ENCODE results near the gene ZCWPW1.

The ZCWPW1 gene

DNA sequence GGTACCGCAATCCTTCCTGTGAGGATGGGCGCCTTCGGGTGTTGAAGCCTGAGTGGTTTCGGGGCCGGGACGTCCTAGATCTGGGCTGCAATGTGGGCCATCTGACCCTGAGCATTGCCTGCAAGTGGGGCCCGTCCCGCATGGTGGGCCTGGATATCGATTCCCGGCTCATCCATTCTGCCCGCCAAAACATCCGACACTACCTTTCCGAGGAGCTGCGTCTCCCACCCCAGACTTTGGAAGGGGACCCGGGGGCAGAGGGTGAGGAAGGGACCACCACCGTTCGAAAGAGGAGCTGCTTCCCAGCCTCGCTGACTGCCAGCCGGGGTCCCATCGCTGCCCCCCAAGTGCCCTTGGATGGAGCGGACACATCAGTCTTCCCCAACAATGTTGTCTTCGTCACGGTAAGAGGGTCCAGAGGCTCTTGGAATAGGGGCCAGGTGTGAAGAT lies 2.8 kb upstream of the ZCWPW1 start:
- no peak for DNase-seq

DNA sequence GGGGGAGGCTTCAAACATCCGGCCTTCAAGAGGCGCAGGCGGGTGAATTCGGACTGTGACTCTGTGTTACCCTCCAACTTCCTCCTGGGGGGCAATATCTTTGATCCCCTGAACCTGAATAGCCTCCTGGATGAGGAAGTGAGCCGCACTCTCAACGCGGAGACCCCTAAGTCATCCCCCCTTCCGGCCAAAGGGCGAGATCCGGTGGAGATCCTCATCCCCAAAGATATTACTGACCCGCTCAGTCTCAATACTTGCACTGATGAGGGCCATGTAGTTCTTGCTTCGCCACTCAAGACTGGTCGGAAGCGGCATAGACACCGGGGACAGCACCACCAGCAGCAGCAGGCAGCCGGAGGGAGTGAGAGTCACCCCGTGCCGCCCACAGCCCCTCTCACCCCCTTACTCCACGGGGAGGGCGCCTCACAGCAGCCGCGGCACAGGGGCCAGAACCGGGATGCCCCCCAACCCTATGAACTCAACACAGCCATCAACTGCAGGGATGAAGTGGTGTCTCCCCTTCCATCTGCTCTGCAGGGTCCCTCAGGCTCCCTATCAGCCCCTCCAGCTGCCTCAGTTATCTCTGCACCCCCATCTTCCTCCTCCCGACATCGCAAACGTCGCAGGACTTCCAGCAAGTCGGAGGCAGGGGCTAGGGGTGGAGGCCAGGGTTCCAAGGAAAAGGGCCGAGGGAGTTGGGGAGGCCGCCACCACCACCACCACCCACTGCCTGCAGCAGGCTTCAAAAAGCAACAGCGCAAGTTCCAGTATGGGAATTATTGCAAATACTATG lies 2.2 kb upstream of the ZCWPW1 start:
- peak in 3 of 5 experiments; percentile 35 to 71 (median 37) for DNase-seq

DNA sequence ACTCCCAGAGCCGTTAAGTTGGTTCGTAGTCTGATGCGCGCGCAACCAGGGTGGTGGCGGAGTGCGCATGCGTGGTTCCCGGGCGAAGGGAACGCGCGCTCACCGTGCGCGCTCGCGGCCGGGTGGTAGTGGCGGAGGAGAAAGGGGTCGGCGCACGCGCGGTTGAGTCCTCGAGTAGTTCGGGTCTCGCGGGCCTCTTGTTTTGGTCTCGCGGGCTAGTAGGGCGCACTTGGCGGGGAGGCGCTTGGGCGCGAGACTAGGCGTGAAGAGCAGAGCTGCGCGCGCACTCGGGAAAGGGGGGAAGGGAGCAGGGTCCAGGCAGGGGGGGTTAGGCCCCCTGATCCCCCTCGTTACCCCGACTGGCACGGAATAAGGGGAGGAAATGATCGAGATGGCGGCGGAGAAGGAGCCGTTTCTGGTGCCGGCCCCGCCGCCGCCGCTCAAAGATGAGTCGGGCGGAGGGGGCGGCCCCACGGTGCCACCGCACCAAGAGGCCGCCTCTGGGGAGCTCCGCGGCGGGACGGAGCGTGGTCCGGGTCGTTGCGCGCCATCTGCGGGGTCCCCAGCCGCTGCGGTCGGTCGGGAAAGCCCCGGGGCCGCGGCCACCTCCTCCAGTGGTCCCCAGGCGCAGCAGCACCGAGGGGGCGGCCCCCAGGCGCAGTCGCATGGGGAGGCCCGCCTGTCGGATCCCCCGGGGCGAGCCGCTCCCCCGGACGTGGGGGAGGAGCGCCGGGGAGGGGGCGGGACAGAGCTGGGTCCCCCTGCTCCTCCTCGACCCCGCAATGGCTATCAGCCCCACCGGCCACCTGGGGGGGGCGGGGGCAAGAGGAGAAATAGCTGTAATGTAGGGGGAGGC lies 1.4 kb upstream of the ZCWPW1 start, which contains the start of gene MEPCE:
TSS of gene MEPCE (plus strand) at position 195 of the 856 bp plus-strand sequence. CDS start at position 383, 188 bp downstream.
- DNase-seq = peak; percentile 92 to 97 (median 94)

DNA sequence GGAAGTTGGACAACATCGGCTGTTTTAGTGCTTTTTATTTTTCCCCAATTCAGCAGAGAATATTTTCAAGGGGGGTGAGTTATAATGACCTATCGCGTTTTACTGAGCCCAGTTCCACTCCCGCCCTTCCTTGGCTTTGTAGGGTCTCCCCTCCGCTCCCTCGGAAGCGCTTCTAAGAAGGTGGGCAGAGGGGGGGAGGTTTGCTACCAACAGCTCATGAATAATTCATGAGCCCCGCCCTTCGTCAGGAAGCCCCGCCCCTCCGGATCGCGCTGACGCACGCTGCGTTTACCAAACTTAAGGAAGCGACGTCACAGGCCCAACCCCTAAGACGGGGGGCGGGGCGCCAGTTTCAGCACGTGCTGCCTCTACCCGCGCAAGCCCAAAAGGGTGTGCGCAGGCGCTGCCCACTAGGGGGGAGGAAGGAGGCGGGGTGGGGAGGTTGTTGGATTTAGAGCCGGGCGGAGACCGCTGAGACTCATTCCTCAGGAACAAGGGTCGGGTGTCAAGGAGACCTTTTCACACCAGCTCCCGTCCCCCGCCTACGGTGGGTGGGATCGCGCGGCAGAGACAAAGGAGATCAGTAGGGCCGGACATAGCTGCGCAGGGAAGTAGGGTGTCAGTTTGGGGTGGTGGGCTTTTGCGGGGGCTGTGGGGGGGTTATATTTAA lies 599 bp upstream of the ZCWPW1 start:
- peak; percentile 99 to 100 (median 100) for DNase-seq

DNA sequence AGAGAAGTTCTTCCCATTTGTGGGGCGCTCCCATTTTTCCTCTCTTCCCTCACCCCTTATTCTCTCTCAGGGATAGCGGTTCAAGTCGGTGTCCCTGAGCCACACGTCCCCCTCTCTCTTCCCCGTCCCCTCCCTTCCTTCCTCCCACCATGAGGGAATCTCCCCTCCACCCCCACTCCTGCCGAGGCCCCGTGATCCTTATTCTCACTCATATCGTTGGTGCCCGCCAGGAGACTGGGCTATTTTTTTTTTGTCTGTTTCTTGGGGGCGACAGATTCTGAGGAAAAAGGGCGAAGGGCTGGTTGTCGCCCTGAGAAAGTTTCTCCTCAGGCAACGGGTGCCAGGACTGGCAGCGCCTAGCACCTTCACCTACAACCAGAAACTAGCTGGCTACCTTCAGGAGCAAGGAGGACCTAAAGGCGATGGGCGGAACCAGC lies 723 bp downstream of the ZCWPW1 start:
- no peak for DNase-seq

DNA sequence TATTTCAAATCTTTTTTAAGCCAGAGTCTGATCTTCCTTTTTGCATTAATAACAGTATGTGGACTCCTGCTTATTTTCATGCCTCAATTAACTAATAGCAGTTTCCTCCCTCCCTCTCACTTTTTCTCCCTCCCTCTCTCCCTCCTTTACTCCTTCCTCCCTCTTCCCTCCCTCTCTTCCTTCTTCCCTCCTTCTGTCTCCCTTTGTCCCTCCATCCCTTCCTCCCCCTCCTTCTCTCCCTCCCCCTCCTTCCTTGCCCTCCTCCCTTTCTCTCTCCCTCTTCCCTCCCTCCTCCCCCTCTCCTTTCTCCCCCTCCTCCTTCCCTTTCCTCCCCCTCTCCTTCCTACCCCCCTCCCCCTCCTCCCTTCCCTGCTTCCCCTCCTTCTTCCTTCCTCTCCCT lies 2.0 kb downstream of the ZCWPW1 start:
- no peak for DNase-seq

DNA sequence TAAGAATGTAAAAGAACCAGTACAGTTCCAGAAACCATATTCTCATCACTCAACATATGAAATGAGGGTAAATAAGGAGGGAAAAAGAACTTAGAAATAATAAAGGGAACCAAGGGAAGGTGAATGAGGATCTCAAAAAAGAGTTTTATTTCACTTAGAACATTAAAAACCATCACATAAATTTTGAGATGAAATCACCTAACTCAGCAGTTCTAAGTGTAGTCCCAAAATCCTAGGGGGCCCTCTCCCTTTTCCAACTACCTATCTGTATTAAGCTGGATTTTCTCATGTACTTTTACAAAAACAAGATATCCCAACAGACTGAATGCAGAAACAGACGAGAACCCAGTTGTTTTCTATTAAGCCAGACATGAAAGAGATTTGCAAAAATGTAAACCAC lies 3.2 kb downstream of the ZCWPW1 start:
- DNase-seq = no peak

DNA sequence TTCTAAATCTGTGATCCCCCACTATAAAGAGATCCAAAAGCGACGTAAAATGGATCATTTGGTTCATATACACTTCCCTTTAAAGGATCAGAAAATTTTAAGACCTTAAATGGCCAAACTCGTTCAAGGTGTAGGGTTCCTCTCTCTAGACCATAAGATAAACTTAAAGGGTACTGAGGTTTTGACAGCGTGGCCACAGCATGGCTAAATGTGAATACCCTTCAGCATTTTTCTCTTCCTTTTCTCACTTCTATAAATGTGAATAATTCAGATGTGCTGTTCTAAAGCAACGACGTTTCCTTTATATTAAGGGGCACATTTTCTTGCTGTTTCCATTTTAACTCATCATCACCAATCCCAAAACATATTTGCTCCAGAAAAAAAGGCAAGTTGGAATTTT lies 5.2 kb downstream of the ZCWPW1 start:
- DNase-seq = no peak

DNA sequence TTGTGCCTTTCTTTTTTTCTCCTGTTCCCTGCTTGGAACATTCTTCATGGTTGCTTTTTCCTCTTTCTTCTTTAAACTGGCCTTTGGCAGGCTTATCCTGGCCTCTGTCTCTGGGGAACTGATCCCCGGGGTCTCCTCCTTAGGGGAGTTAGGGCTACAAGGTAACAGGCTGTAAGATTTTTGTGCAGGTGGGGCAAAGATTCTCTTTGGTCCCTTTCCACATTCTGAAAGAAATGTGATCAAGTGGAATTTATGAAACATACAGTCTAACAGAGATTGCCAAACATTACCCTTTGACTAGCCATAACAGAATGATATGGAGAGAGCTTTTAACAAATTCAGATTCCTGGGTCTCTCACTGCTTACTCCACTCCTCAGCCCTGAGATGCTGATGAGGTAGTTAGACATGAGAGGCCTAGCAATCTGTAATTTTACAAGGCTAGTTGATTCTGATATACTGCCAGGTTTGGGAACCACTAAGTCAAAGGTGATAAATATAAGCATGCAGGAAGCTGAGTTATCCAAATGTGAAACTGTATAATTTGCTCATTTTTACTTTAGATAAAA lies 8.8 kb downstream of the ZCWPW1 start:
- no peak for DNase-seq

DNA sequence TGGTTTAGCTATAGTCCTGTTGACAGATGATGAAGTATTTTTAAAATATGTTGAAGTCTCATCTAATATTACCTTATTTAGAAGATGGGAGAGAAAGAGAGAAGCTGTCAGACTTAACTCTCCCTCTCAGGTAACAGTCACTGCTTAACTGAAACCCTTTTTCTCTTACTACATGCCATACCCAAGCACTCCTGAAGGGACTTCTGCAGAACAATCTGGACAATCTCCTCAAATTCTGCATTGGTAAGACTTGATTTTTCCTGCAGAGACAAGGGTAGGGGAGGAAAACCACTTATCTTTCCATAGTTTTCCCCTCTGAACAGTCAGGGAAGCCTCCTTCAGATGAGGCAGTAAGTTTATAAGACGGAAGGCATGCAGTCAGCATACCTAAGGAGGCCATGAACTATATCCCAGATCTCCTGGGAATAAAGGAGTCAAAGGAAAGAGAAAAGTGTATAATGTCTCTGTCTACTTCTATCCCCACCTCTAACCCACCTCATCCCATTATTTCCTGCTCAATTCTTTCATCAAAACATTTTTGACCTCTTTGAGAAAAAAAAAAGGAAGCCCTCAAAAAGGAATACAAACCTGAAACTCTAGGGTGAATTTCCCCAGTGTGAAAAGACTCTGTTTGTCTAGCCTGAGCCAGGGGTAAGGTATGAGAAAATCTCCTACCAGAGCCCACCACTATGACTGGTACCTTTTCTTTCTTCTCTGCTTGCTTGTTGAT lies 9.4 kb downstream of the ZCWPW1 start:
- DNase-seq = no peak

DNA sequence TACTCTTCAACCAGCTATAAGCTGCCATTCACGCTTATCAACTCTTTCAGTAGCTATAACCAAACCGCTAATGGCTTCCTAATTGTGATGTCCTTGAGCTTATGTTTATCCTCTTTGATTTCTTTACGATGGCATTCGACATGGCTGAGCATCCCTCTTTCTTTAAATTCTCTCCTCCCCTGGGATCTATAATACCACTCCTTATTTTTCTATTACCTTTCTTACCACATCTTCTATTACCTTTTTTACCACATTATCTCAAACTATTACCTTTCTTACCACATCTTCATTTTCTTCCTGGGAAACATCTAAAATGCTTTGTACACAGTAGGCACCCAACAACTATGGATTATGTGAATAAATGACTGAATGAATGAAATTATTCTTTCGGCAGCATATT lies 13.1 kb downstream of the ZCWPW1 start:
- no peak for DNase-seq

DNA sequence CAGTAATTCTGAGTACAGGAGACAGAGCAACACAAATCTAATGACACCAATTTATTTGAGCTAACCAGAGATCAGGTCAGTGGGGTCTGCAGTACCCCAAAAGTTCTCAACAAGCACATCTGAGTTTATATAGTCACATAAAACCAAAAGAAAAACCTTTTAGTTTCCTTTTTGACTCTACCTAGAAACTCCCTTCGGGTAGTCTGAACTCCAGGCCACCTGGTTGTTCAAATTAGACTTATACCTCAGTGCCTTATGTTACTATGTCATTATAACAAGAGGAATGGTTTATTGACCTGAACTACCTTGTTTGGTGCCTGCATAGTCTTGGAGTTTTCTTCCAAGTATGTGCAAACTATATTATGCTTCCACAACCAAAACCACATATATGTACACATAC lies 14.6 kb downstream of the ZCWPW1 start:
- DNase-seq = no peak

DNA sequence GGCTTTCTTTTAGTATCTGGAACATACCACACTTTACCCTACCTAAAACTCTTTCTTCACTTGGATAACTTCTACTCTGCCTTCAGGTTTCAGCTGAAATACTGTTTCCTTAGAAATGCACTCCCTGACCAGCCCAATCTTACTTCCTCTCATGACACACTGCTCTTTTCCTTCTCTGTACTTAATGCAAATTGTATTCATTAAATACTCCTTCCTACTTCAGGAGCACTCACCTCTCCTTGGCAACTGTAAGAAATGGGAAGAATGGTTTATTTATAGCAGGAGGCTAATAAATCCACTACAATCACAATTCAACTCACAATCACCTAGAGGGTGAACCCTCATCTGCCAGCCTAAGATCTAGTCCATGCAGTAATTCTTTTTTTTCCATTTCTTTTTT lies 15.2 kb downstream of the ZCWPW1 start:
- no peak for DNase-seq

DNA sequence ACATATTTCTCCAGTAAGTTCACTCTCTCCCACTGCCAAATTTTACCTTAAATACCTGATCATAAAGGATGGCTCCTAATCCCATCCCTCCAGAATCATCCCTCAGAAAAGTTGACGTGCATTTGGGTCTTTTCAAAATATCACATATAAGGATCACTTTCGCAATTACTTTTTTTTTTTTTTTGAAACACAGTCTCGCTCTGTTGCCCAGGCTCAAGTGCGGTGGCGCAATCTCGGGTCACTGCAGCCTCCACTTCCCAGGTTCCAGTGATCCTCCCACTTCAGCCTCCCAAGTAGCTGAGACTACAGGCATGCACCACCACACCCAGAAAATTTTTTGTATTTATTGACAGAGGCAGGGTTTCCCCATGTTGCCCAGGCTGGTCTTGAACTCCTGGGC lies 17.4 kb downstream of the ZCWPW1 start:
- DNase-seq = no peak

DNA sequence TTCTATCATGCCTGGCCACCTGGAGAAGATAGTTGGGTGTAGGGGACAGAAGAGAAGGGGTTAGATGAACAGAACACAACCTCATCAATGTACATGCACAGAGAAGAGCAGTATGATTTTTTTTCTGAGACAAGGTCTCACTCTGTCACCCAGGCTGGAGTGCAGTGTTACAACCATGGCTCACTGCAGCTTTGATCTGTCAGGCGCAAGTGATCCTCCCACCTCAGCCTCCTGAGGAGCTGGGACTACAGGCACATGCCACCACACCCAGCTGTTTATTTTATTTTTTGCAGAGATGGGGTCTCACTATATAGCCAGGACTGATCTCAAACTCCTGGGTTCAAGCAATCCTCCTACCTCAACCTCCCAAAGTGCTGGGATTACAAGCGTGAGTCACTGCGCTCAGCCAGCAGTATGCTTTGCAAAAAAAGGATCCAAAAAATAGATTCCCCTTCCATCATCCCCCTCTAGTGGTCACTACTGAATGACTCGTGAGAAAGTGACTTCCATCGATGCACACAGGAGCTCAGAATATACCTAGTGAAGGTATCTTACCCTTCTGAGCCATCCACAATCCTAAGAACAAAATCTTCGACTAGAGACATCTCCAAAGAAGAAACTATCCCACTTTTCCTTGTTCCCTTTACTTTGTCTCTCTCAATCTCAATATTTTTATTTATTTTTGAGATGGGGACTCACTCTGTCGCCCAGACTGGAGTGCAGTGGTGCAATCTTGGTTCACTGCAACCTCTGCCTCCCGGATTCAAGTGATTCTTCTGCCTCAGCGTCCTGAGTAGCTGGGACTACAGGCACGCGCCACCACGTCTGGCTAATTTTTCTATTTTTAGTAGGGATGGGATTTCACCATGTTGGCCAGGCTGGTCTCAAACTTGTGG lies 21.0 kb downstream of the ZCWPW1 start:
- peak in 2 of 5 experiments; percentile 42 to 70 for DNase-seq

DNA sequence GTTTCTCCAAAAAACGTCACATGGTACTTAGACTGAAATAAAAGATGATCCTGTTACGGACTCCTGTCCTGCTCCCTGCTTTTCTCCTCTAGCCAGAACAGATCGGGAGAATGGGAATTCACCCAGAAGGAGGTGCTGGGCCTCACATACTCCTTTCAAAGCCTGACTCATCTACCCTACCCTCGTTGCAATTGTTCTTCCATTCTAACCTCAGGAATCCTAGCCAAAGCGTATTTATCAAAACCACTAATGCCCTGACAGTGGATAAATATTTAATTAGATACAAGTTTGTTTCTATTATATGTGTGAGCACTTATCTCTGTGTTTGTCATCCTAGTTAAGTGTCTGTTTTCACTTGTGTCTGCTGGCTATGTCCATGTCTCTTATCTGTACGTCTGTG lies 21.7 kb downstream of the ZCWPW1 start:
- DNase-seq = no peak

DNA sequence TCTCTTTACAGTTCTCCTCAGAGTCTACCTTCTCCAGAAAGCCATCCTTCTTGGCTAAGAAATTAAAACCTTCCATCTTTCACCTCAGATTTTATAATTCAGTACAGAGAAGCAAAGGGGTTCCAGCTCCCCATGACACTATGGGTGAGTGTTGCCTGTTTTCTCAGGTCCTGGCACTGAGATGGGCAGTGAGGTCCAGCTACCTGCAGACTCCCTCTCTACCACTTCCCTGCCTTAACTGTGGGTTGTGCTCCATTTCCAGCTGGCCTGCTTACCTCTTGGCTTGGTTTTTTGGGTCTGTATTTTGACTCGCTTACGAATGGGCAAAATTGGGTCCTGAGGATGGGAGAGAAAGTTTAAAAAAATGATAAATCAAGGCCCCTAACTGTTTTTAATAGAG lies 26.3 kb downstream of the ZCWPW1 start:
- no peak for DNase-seq

DNA sequence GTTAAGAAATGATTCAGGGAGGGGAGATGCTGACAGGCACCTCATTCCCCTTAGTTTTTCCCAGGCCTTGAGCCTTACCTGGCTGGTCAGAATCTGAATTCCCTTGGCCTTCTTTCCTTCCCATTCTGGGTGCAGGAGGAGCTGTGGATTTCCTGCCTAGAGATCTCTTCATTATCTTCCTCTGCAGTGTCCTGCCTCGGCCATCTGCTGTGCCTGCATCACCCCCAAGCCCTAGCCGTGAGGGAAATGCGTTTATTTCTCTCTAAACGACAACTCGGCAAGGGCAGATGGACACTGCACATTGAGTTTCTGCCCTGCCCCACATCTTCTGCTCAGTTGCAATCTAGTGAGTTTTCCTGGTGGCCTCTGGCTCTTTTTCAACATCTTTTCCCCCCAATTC lies 26.7 kb downstream of the ZCWPW1 start:
- no peak for DNase-seq

DNA sequence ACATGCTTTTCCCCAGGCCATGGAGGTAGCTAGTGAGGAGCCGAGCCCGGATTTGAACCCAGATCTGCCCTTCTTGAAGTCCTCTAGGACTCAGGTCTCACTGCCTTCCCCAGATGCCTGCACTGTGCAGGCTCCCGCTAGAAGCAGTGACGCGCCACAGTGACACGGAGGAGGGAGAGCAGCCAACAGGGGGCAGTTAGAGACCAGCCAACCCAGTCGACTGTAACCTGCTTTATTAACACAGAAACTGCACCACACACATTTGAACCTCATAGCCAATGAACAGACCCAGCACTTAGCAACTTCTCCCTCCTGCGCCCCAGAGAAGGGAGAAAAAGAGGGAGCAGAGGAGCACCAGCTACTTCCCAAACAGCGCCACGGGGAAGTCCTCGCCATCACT lies 27.8 kb downstream of the ZCWPW1 start:
- DNase-seq = peak in 1 of 5 experiments; percentile 33

DNA sequence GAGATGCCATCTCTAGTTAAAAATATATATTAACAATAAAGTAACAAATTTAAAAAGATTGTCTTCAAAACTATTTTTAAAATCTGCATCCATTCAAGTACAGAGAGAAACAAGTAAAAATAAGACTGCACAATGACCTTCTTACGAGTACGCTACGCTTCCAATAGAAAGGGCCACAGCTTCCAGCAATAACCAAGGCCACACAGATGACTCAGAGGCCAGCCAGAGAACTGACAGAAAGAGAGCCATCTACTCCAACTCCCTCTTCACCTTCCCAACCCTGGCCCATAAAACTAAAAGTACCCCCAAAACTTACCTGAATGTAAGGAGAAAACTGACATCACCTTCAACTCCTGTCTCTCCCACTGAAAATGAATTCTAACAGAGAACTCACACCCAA lies 28.5 kb downstream of the ZCWPW1 start:
- DNase-seq = no peak

DNA sequence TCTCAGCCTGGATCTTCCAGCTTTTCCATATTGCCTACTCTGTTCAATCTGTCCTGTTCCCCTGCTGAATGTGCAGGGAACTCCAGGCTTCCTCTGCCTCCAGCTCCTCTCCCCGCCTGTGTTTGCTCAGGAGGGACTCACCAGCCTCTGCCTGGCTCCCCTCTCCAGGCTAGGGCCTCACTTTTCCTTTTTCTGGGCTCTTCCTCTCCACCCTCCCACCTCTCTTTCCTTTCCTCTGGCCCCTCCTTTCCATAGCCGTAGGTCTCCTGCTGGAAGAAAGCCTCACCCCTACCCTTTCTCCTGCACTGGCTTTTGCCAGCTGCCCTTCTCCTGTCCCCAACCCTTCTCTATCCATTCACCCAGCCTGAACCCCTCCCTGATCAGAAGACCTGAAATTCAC lies 30.3 kb downstream of the ZCWPW1 start:
- DNase-seq = no peak
